Bone marrow (tissue), 2 donors: Measurements from ENCODE around the gene CRELD2.

Source experiments
- DNase-seq, 2 donors: peaks; one replicate each; lab custom pipeline; 2025; lab: John Stamatoyannopoulos, UW

Gene CRELD2

GRCh38 chr22:49967706-49968208 is 49.3 kb downstream of the CRELD2 start:
- no peak for DNase-seq

- no peak for DNase-seq
Observed at GRCh38 chr22:49968313-49968830, 49.9 kb downstream of the CRELD2 start.

- no peak for DNase-seq
Observed at GRCh38 chr22:49968831-49969661, 50.6 kb downstream of the CRELD2 start.

GRCh38 chr22:49969751-49970527 is 51.5 kb downstream of the CRELD2 start:
- DNase-seq, result no peak

- DNase-seq, result peak; percentile 87 to 98
Observed at GRCh38 chr22:49970528-49971231, 52.2 kb downstream of the CRELD2 start.

- DNase-seq, result peak in 1 of 2 donors; percentile 81
Observed at GRCh38 chr22:49971232-49972162, 53.1 kb downstream of the CRELD2 start.

GRCh38 chr22:49972163-49973017 is 54.0 kb downstream of the CRELD2 start:
- DNase-seq, result no peak

- DNase-seq, result no peak
Observed at GRCh38 chr22:49973018-49973961, 54.9 kb downstream of the CRELD2 start.

- no peak for DNase-seq
Observed at GRCh38 chr22:49975543-49976389, 57.3 kb downstream of the CRELD2 start.

GRCh38 chr22:49976439-49977175 is 58.2 kb downstream of the CRELD2 start:
- DNase-seq, result no peak
